Right lobe of liver (tissue), 6 donors: ENCODE measurements around the gene RERGL. TPM values are rescaled to one million over a fixed set of nuclear protein-coding genes. Genes with fewer than 3 reads are reported as not detected.

ENCODE experiments used
- ATAC-seq, 4 donors: fragments of 200-7000 bp; cut with Tn5 transposase; one replicate each; pipeline ENCODE4 v1.9.1; 2020; ENCODE audit warnings: mild to moderate bottlenecking in 4 of 4, moderate library complexity in 4 of 4
- DNase-seq, 3 donors: peaks; one replicate each; pipeline ENCODE4 v3.0.0-alpha.2; 2020
- H3K27ac ChIP-seq, 3 donors: fragments of 200-600 bp; one replicate each; pipeline ENCODE4 v1.8.0; 2022
- H3K27me3 ChIP-seq, 2 donors: fragments of 200-600 bp; one replicate each; pipeline ENCODE4 v1.8.0; 2022
- H3K36me3 ChIP-seq, 4 donors: fragments of 200-600 bp; sonication (generic) in 1 of 4; one replicate each; pipeline versions ENCODE4 v1.5.1 to v1.8.0; 2017 to 2022; ENCODE audit warnings: control low read depth in 1 of 4
- H3K4me1 ChIP-seq, 4 donors: fragments of 200-600 bp; sonication (generic) in 1 of 4; one replicate each; pipeline versions ENCODE4 v1.5.1 to v1.8.0; 2017 to 2022; ENCODE audit warnings: control low read depth in 1 of 4
- H3K4me3 ChIP-seq, 3 donors: fragments of 200-600 bp; one replicate each; pipeline ENCODE4 v1.8.0; 2022
- H3K9me3 ChIP-seq, 4 donors: fragments of 200-600 bp; sonication (generic) in 1 of 4; one replicate each; pipeline versions ENCODE4 v1.5.1 to v1.8.0; 2017 to 2022; ENCODE audit warnings: control low read depth in 1 of 4
- CTCF ChIP-seq, 4 donors: fragments of 200-600 bp in 3 of 4; fragments of 450-650 bp in 1 of 4; IDR thresholded peaks; one replicate each; pipeline versions ENCODE4 v1.5.1 to v1.8.0; 2016 to 2022; ENCODE audit warnings: antibody characterized with exemption in 4 of 4, mild to moderate bottlenecking in 2 of 4
- POLR2A ChIP-seq: fragments of 450-650 bp; IDR thresholded peaks from one replicate; pipeline ENCODE4 v1.6.1; 2017; ENCODE audit warnings: antibody characterized with exemption, mild to moderate bottlenecking
- WGBS: methylation state at CpG from one replicate; pipeline ENCODE4 v1.1.6; 2018; ENCODE audit warnings: low coverage, low lambda C conversion rate; ENCODE audit not compliant: insufficient coverage; ENCODE audit errors: missing lambda C conversion rate; 5-methylcytosine and 5-hydroxymethylcytosine counted together
- intact Hi-C, 2 donors: fragments of 100-400 bp; cut with DNase I; formaldehyde crosslinking; loops; one replicate each; pipeline versions ENCODE4 v1.11.2 to v1.14.1; 2022
- total RNA-seq, 6 experiments: library from RNA; depleted of rRNA in 2 of 6; stranded (reverse); fragments of >200 nt in 2 of 6; fragmentation: NEBNext Ultra II Directional in 3 of 6; extraction: Animal tissue kit (Norgen Biotek cat#: 25700) in 3 of 6; gene quantifications; one replicate each; pipeline versions ENCODE4 v1.1.0 to v1.2.4, GENCODE V29; 2016 to 2023
- donor health status: DM: no; HTN: yes; CAD: no.
- donor health status: DM: no; HTN: no; CAD: no.
- donor health status: DM: no; HTN: no; CAD: no.
- donor health status: DM: no; HTN: yes; CAD: no.
- donor health status: DM: no; HTN: yes; CAD: no.

The RERGL gene
- total RNA-seq, 6 experiments from 2014 or later, result 0.33 to 0.56 (median 0.43) TPM; not detected in 3

DNA sequence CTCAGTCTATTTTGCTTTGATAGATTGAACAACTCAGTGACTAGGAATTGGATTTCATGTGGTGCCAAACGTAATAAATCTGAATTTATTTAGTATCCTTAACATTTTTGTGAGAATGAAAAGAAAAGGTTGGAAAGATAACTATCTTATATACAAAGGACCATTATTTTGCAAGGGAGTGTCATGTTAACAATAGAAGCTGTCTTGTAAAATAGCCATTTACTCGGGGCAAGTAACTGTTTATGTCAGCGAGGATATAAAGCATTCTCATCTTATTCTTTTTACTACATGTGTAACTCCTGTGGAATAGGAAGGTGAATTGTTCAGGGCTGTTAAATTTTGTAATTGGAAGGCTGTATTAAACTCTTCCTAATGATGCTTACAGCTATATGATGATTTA is 5.9 kb downstream of the RERGL start:
- TF ChIP-seq CTCF (IDR thresholded peaks at IDR 0.05), result no peak
- TF ChIP-seq POLR2A, result no peak
- no peaks in the 10 kb centered on the region for H3K27me3 ChIP-seq
- H3K9me3 ChIP-seq, result no peaks in the 10 kb centered on the region
- DNase-seq (no peak), ATAC-seq (no peak)
- WGBS, result 68% methylated on average over 3 of the region's 3 CpGs
- no peak overlapping the region for H3K4me3 ChIP-seq
- H3K27ac ChIP-seq, result no peak overlapping the region
- intact Hi-C loops, result no loop called here
- no peaks in the 10 kb centered on the region for H3K4me1 ChIP-seq
- H3K36me3 ChIP-seq, result no peaks in the 10 kb centered on the region

- no peaks in the 10 kb centered on the region for H3K9me3 ChIP-seq
- 54% methylated on average over 7 of the region's 7 CpGs for WGBS
- H3K27ac ChIP-seq, result no peak overlapping the region
- no peaks in the 10 kb centered on the region for H3K4me1 ChIP-seq
- TF ChIP-seq CTCF (IDR thresholded peaks at IDR 0.05) (no peak), POLR2A (no peak)
- ATAC-seq (no peak), DNase-seq (no peak)
- no peak overlapping the region for H3K4me3 ChIP-seq
- intact Hi-C loops, result no loop called here
- no peaks in the 10 kb centered on the region for H3K36me3 ChIP-seq
- no peaks in the 10 kb centered on the region for H3K27me3 ChIP-seq
Measured at GRCh38 chr12:18079541-18080246, 10.3 kb downstream of the RERGL start.

DNA sequence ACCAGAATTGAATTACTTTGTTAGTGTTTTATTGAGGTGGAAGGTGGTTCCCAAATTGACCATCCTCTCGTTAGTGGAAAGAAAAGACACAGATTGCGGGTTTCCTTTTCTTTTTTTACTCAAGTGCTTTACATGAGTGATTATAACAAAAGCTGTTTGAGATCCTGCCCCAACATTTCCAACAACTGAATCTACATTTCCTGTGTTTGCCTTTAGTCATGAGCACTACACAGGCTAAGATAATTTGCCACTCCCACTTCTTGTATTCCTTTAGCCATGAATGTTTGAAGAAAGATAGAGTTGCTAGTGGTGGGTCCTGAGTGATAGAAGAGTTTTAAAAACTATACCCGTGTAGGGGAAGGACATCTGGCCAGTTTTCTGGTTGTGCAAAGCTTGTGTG is 16.0 kb downstream of the RERGL start:
- WGBS, result 35% methylated on average over 3 of the region's 3 CpGs
- Histone ChIP-seq H3K36me3 (no peaks in the 10 kb centered on the region), H3K27ac (no peak overlapping the region), H3K4me3 (no peak overlapping the region), H3K27me3 (no peaks in the 10 kb centered on the region), H3K9me3 (no peaks in the 10 kb centered on the region), H3K4me1 (no peaks in the 10 kb centered on the region)
- intact Hi-C loops, result no loop called here
- ATAC-seq (no peak), DNase-seq (no peak)
- TF ChIP-seq POLR2A (no peak), CTCF (IDR thresholded peaks at IDR 0.05) (no peak)

GRCh38 chr12:18072723-18073122 is 17.3 kb downstream of the RERGL start:
- Histone ChIP-seq H3K36me3 (no peaks in the 10 kb centered on the region), H3K27ac (no peak overlapping the region), H3K9me3 (no peaks in the 10 kb centered on the region), H3K4me1 (no peaks in the 10 kb centered on the region), H3K4me3 (no peak overlapping the region), H3K27me3 (no peaks in the 10 kb centered on the region)
- ATAC-seq, result no peak
- 68% methylated on average over 9 of the region's 14 CpGs for WGBS
- TF ChIP-seq CTCF (IDR thresholded peaks at IDR 0.05) (no peak), POLR2A (no peak)
- DNase-seq, result no peak
- intact Hi-C loops, result no loop called here
